ENCODE measurements around the gene ALDH1L1.

DNA sequence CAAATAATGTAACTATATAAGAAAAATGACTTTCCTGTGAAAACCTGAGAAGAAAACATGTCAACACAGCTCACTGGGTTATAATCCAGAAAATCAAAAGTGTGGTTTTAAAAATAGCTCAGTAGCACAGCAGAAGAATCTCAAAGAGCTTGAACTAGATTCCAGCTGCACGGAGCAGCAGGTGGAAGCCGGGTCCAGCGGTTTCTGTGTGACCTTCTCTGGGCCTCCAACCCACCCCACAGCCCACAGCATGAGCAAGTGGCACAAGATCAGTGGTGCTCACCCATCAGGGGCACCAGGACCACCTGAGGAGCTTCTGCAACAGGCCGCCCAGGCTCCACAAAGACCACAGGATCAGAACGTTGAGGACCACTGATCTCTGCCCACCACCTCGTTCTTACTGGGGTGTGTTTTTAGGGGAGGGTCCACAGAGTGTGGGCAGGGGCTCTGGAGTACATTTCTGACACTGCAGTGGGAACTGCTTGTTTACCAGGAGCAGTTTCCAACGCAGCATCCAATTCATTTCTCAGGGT, 119.7 kb downstream of the ALDH1L1 start:
- TF ChIP-seq, protein P1, sequence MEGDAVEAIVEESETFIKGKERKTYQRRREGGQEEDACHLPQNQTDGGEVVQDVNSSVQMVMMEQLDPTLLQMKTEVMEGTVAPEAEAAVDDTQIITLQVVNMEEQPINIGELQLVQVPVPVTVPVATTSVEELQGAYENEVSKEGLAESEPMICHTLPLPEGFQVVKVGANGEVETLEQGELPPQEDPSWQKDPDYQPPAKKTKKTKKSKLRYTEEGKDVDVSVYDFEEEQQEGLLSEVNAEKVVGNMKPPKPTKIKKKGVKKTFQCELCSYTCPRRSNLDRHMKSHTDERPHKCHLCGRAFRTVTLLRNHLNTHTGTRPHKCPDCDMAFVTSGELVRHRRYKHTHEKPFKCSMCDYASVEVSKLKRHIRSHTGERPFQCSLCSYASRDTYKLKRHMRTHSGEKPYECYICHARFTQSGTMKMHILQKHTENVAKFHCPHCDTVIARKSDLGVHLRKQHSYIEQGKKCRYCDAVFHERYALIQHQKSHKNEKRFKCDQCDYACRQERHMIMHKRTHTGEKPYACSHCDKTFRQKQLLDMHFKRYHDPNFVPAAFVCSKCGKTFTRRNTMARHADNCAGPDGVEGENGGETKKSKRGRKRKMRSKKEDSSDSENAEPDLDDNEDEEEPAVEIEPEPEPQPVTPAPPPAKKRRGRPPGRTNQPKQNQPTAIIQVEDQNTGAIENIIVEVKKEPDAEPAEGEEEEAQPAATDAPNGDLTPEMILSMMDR (conservative IDR thresholded peaks at IDR 0.05; ENCODE audit: low read depth in 2 of 2), result no peak
- TF ChIP-seq POLR2AphosphoS5 (IDR thresholded peaks at IDR 0.05; ENCODE audit: low read depth) (no peak), EZH2phosphoT487 (IDR thresholded peaks at IDR 0.05; ENCODE audit: unreplicated experiment) (no peak), STAT1 (IDR thresholded peaks at IDR 0.05; ENCODE audit: unreplicated experiment) (no peak), JUNB (IDR thresholded peaks at IDR 0.05; ENCODE audit: unreplicated experiment) (no peak), EZH2 (IDR thresholded peaks at IDR 0.05; ENCODE audit: low read depth, unreplicated experiment) (no peak), CREB1 (CRISPR knock-in tag; IDR thresholded peaks at IDR 0.05; ENCODE audit: low read depth) (no peak), ZNF114 (CRISPR knock-in tag; IDR thresholded peaks at IDR 0.05) (no peak)
- TF ChIP-seq, protein P2, sequence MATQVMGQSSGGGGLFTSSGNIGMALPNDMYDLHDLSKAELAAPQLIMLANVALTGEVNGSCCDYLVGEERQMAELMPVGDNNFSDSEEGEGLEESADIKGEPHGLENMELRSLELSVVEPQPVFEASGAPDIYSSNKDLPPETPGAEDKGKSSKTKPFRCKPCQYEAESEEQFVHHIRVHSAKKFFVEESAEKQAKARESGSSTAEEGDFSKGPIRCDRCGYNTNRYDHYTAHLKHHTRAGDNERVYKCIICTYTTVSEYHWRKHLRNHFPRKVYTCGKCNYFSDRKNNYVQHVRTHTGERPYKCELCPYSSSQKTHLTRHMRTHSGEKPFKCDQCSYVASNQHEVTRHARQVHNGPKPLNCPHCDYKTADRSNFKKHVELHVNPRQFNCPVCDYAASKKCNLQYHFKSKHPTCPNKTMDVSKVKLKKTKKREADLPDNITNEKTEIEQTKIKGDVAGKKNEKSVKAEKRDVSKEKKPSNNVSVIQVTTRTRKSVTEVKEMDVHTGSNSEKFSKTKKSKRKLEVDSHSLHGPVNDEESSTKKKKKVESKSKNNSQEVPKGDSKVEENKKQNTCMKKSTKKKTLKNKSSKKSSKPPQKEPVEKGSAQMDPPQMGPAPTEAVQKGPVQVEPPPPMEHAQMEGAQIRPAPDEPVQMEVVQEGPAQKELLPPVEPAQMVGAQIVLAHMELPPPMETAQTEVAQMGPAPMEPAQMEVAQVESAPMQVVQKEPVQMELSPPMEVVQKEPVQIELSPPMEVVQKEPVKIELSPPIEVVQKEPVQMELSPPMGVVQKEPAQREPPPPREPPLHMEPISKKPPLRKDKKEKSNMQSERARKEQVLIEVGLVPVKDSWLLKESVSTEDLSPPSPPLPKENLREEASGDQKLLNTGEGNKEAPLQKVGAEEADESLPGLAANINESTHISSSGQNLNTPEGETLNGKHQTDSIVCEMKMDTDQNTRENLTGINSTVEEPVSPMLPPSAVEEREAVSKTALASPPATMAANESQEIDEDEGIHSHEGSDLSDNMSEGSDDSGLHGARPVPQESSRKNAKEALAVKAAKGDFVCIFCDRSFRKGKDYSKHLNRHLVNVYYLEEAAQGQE (IDR thresholded peaks at IDR 0.05; ENCODE audit: unreplicated experiment), result no peak
